ENCODE data around the gene RXFP3.

RXFP3 gene

GRCh38 chr5:33892620-33893137 is 43.5 kb upstream of the RXFP3 start:
- Histone ChIP-seq H3K27me3 (ENCODE audit: control insufficient read depth, low read length) (no peaks in the 10 kb centered on the region; the same call in 1 of the 2 replicates), H3K4me1 (ENCODE audit: control insufficient read depth, low read length) (no peaks in the 10 kb centered on the region), H3K36me3 (ENCODE audit: control insufficient read depth, low read length) (no peaks in the 10 kb centered on the region), H3K4me2 (ENCODE audit: low read length) (no peak overlapping the region), H3F3A (ENCODE audit: control insufficient read depth, insufficient read depth) (no peaks in the 10 kb centered on the region), H3K79me2 (ENCODE audit: control insufficient read depth, low read length) (no peaks in the 10 kb centered on the region), H3K9me3 (ENCODE audit: control insufficient read depth, insufficient read depth, low read length) (no peaks in the 10 kb centered on the region), H3K9me2 (replicated peaks; ENCODE audit: control insufficient read depth, low read length) (no peaks in the 10 kb centered on the region), H4K20me1 (ENCODE audit: control insufficient read depth, insufficient read depth, low read depth, low read length) (no peaks in the 10 kb centered on the region), H3K4me3 (ENCODE audit: low read length) (no peak overlapping the region), H3K27ac (ENCODE audit: low read depth, low read length) (no peak overlapping the region)
- TF ChIP-seq EZH2phosphoT487 (IDR thresholded peaks at IDR 0.05; ENCODE audit: borderline replicate concordance, low read length) (no peak), CTCF (IDR thresholded peaks at IDR 0.05; ENCODE audit: low read depth, low read length, poor library complexity, severe bottlenecking) (no peak)

GRCh38 chr5:33894566-33894965 is 41.6 kb upstream of the RXFP3 start:
- Histone ChIP-seq H3K4me3 (ENCODE audit: low read length) (no peak overlapping the region), H4K20me1 (ENCODE audit: control insufficient read depth, insufficient read depth, low read depth, low read length) (no peaks in the 10 kb centered on the region), H3K27me3 (ENCODE audit: control insufficient read depth, low read length) (no peaks in the 10 kb centered on the region), H3K9me3 (ENCODE audit: control insufficient read depth, insufficient read depth, low read length) (no peaks in the 10 kb centered on the region), H3K27ac (ENCODE audit: low read depth, low read length) (no peak overlapping the region), H3K9me2 (replicated peaks; ENCODE audit: control insufficient read depth, low read length) (no peaks in the 10 kb centered on the region), H3K4me2 (ENCODE audit: low read length) (no peak overlapping the region), H3K4me1 (ENCODE audit: control insufficient read depth, low read length) (no peaks in the 10 kb centered on the region), H3F3A (ENCODE audit: control insufficient read depth, insufficient read depth) (no peaks in the 10 kb centered on the region), H3K36me3 (ENCODE audit: control insufficient read depth, low read length) (no peaks in the 10 kb centered on the region), H3K79me2 (ENCODE audit: control insufficient read depth, low read length) (no peaks in the 10 kb centered on the region)
- TF ChIP-seq CTCF (IDR thresholded peaks at IDR 0.05; ENCODE audit: low read depth, low read length, poor library complexity, severe bottlenecking) (no peak), EZH2phosphoT487 (IDR thresholded peaks at IDR 0.05; ENCODE audit: borderline replicate concordance, low read length) (no peak)

GRCh38 chr5:33901156-33901555 is 35.0 kb upstream of the RXFP3 start:
- H3K9me3 ChIP-seq (ENCODE audit: control insufficient read depth, insufficient read depth, low read length) = 0 out of 2 replicates have a peak, but pooled peaks cover 3% of the 10 kb centered on the region
- H3K4me2 ChIP-seq (ENCODE audit: low read length) = no peak overlapping the region
- H3K9me2 ChIP-seq (replicated peaks; ENCODE audit: control insufficient read depth, low read length) = no peaks in the 10 kb centered on the region
- no peak overlapping the region for H3K4me3 ChIP-seq (ENCODE audit: low read length)
- no peaks in the 10 kb centered on the region for H3K4me1 ChIP-seq (ENCODE audit: control insufficient read depth, low read length)
- no peak overlapping the region for H3K27ac ChIP-seq (ENCODE audit: low read depth, low read length)
- TF ChIP-seq CTCF (IDR thresholded peaks at IDR 0.05; ENCODE audit: low read depth, low read length, poor library complexity, severe bottlenecking) = no peak
- TF ChIP-seq EZH2phosphoT487 (IDR thresholded peaks at IDR 0.05; ENCODE audit: borderline replicate concordance, low read length) = no peak
- no peaks in the 10 kb centered on the region for H3K36me3 ChIP-seq (ENCODE audit: control insufficient read depth, low read length)
- H3K27me3 ChIP-seq (ENCODE audit: control insufficient read depth, low read length) = no peaks in the 10 kb centered on the region
- no peaks in the 10 kb centered on the region for H3K79me2 ChIP-seq (ENCODE audit: control insufficient read depth, low read length)
- no peaks in the 10 kb centered on the region for H3F3A ChIP-seq (ENCODE audit: control insufficient read depth, insufficient read depth)
- H4K20me1 ChIP-seq (ENCODE audit: control insufficient read depth, insufficient read depth, low read depth, low read length) = no peaks in the 10 kb centered on the region

Data from DOHH2 (cell line).